ENCODE measurements around the gene MDC1.
A peak's percentile ranks its signal among the peaks of the same experiment; 100 is the strongest.
"Not testable (repeated sequence)": the region's sequence is repeated elsewhere in the genome, so short reads cannot be mapped to it uniquely, and the experiment has no call there.

MDC1 gene

GRCh38 chr6:30679765-30680535 lies 37.1 kb downstream of the MDC1 start:
- no peak for ATAC-seq

GRCh38 chr6:30678964-30679726 lies 37.9 kb downstream of the MDC1 start:
- peak; percentile 42 to 48 for ATAC-seq

- no peak for ATAC-seq
Observed at GRCh38 chr6:30676660-30677285, 40.3 kb downstream of the MDC1 start.

GRCh38 chr6:30672445-30673253 lies 44.4 kb downstream of the MDC1 start, which contains the start of gene DHX16:
Gene DHX16 (minus strand): TSS chr6:30673006. CDS start chr6:30672841, 165 bp downstream.
- peak; percentile 75 to 77 for ATAC-seq

GRCh38 chr6:30670760-30671527 lies 46.1 kb downstream of the MDC1 start:
- no peak for ATAC-seq

GRCh38 chr6:30666300-30666699 lies 50.8 kb downstream of the MDC1 start:
- peak; percentile 48 to 56 for ATAC-seq

- no peak for ATAC-seq
Observed at GRCh38 chr6:30664994-30665767, 51.9 kb downstream of the MDC1 start.

- not testable (repeated sequence) for ATAC-seq
Observed at GRCh38 chr6:30657922-30658321, 59.2 kb downstream of the MDC1 start.

- ATAC-seq = no peak
Observed at GRCh38 chr6:30657454-30657853, 59.6 kb downstream of the MDC1 start.

GRCh38 chr6:30656513-30656912 lies 60.6 kb downstream of the MDC1 start:
- ATAC-seq = no peak

- no peak for ATAC-seq
Observed at GRCh38 chr6:30655743-30656094, 61.4 kb downstream of the MDC1 start.

- ATAC-seq = no peak
Observed at GRCh38 chr6:30654798-30655742, 62.0 kb downstream of the MDC1 start.

GRCh38 chr6:30651143-30651542 lies 65.9 kb downstream of the MDC1 start:
- no peak for ATAC-seq

Data from activated CD4-positive, CD25-positive, alpha-beta regulatory T cell treated with anti-CD3 and anti-CD28 coated beads, Interleukin-2, amount 50 U/mL, for 24 hours (primary cell).